ENCODE data around the gene ACR. TPM values are rescaled to one million over a fixed set of nuclear protein-coding genes. Genes with fewer than 3 reads are reported as not detected.

Gene ACR
- total RNA-seq, 1 experiment from 2014 or later = not detected

- Histone ChIP-seq H3K36me3 (ENCODE audit: insufficient read depth, low read length, poor library complexity, severe bottlenecking) (no peaks in the 10 kb centered on the region), H3K4me1 (ENCODE audit: insufficient read depth, low read length, poor library complexity, severe bottlenecking) (no peaks in the 10 kb centered on the region), H3K27me3 (replicated peaks; ENCODE audit: insufficient read depth, low read depth, low read length, poor library complexity) (no peaks in the 10 kb centered on the region), H3K27ac (ENCODE audit: low read depth, low read length, poor library complexity, severe bottlenecking) (no peak overlapping the region), H3K9me3 (ENCODE audit: low read depth, low read length, poor library complexity, severe bottlenecking) (no peaks in the 10 kb centered on the region), H3K4me3 (ENCODE audit: low read depth, low read length, poor library complexity, severe bottlenecking) (no peak overlapping the region)
- CTCF ChIA-PET = no interaction called here
- TF ChIP-seq EZH2 (IDR thresholded peaks at IDR 0.05; ENCODE audit: borderline replicate concordance, low read depth, low read length, poor library complexity, severe bottlenecking) (no peak), CTCF (conservative IDR thresholded peaks at IDR 0.05; ENCODE audit: low read depth, low read length) (no peak)
- no TSS peak for BruUV-seq (replicated peaks)
- no peak for DNase-seq (ENCODE audit: low spot score)
- POLR2A ChIA-PET (ENCODE audit: low non-redundant PET) = no interaction called here
- intact Hi-C loops (cut with micrococcal nuclease; ENCODE audit: unreplicated experiment) = no loop called here
Measured at GRCh38 chr22:50711446-50712340, 26.3 kb upstream of the ACR start.

- DNase-seq (ENCODE audit: low spot score) = no peak
- ChIA-PET CTCF (no interaction called here), POLR2A (ENCODE audit: low non-redundant PET) (no interaction called here)
- TF ChIP-seq EZH2 (IDR thresholded peaks at IDR 0.05; ENCODE audit: borderline replicate concordance, low read depth, low read length, poor library complexity, severe bottlenecking) = no peak
- no peak for TF ChIP-seq CTCF (conservative IDR thresholded peaks at IDR 0.05; ENCODE audit: low read depth, low read length)
- Histone ChIP-seq H3K27ac (ENCODE audit: low read depth, low read length, poor library complexity, severe bottlenecking) (no peak overlapping the region), H3K4me1 (ENCODE audit: insufficient read depth, low read length, poor library complexity, severe bottlenecking) (no peaks in the 10 kb centered on the region), H3K27me3 (replicated peaks; ENCODE audit: insufficient read depth, low read depth, low read length, poor library complexity) (no peaks in the 10 kb centered on the region), H3K4me3 (ENCODE audit: low read depth, low read length, poor library complexity, severe bottlenecking) (no peak overlapping the region), H3K36me3 (ENCODE audit: insufficient read depth, low read length, poor library complexity, severe bottlenecking) (no peaks in the 10 kb centered on the region), H3K9me3 (ENCODE audit: low read depth, low read length, poor library complexity, severe bottlenecking) (no peaks in the 10 kb centered on the region)
- intact Hi-C loops (cut with micrococcal nuclease; ENCODE audit: unreplicated experiment) = no loop called here
- BruUV-seq (replicated peaks) = no TSS peak
Measured at GRCh38 chr22:50712341-50713007, 25.5 kb upstream of the ACR start.

GRCh38 chr22:50713008-50713385 is 25.0 kb upstream of the ACR start:
- Histone ChIP-seq H3K27me3 (replicated peaks; ENCODE audit: insufficient read depth, low read depth, low read length, poor library complexity) (no peaks in the 10 kb centered on the region), H3K4me3 (ENCODE audit: low read depth, low read length, poor library complexity, severe bottlenecking) (no peak overlapping the region), H3K4me1 (ENCODE audit: insufficient read depth, low read length, poor library complexity, severe bottlenecking) (no peaks in the 10 kb centered on the region), H3K27ac (ENCODE audit: low read depth, low read length, poor library complexity, severe bottlenecking) (no peak overlapping the region), H3K9me3 (ENCODE audit: low read depth, low read length, poor library complexity, severe bottlenecking) (no peaks in the 10 kb centered on the region), H3K36me3 (ENCODE audit: insufficient read depth, low read length, poor library complexity, severe bottlenecking) (no peaks in the 10 kb centered on the region)
- TF ChIP-seq CTCF (conservative IDR thresholded peaks at IDR 0.05; ENCODE audit: low read depth, low read length) (no peak), EZH2 (IDR thresholded peaks at IDR 0.05; ENCODE audit: borderline replicate concordance, low read depth, low read length, poor library complexity, severe bottlenecking) (no peak)
- CTCF ChIA-PET = no interaction called here
- intact Hi-C loops (cut with micrococcal nuclease; ENCODE audit: unreplicated experiment) = no loop called here
- POLR2A ChIA-PET (ENCODE audit: low non-redundant PET) = no interaction called here
- BruUV-seq (replicated peaks) = no TSS peak
- DNase-seq (ENCODE audit: low spot score) = no peak
